ENCODE results near the gene ELAC2.

The ELAC2 gene

GRCh38 chr17:13017655-13018459 lies at the start of gene ELAC2:
TSS of gene ELAC2 (minus strand) at chr17:13018027. CDS start at chr17:13017947, 80 bp downstream.
- peak; percentile 83 to 88 (median 86) for DNase-seq (ENCODE audit: low read depth in 3 of 3, low spot score in 1 of 3)

GRCh38 chr17:13065032-13065431 lies 47.2 kb upstream of the ELAC2 start:
- DNase-seq (ENCODE audit: low read depth in 3 of 3, low spot score in 1 of 3), result no peak

GRCh38 chr17:13055131-13055530 lies 37.3 kb upstream of the ELAC2 start:
- DNase-seq (ENCODE audit: low read depth in 3 of 3, low spot score in 1 of 3), result no peak

GRCh38 chr17:13054666-13055065 lies 36.8 kb upstream of the ELAC2 start:
- DNase-seq (ENCODE audit: low read depth in 3 of 3, low spot score in 1 of 3), result no peak

GRCh38 chr17:13051915-13052314 lies 34.1 kb upstream of the ELAC2 start:
- DNase-seq (ENCODE audit: low read depth in 3 of 3, low spot score in 1 of 3), result no peak

GRCh38 chr17:13047011-13047606 lies 29.3 kb upstream of the ELAC2 start:
- no peak for DNase-seq (ENCODE audit: low read depth in 3 of 3, low spot score in 1 of 3)

- DNase-seq (ENCODE audit: low read depth in 3 of 3, low spot score in 1 of 3), result no peak
Observed at GRCh38 chr17:13046361-13046760, 28.5 kb upstream of the ELAC2 start.

GRCh38 chr17:13044572-13045065 lies 26.8 kb upstream of the ELAC2 start:
- DNase-seq (ENCODE audit: low read depth in 3 of 3, low spot score in 1 of 3), result no peak

GRCh38 chr17:13038931-13039665 lies 21.3 kb upstream of the ELAC2 start:
- no peak for DNase-seq (ENCODE audit: low read depth in 3 of 3, low spot score in 1 of 3)

- DNase-seq (ENCODE audit: low read depth in 3 of 3, low spot score in 1 of 3), result no peak
Observed at GRCh38 chr17:13036751-13037150, 18.9 kb upstream of the ELAC2 start.

- no peak for DNase-seq (ENCODE audit: low read depth in 3 of 3, low spot score in 1 of 3)
Observed at GRCh38 chr17:13035420-13035819, 17.6 kb upstream of the ELAC2 start.

GRCh38 chr17:13031718-13032350 lies 14.0 kb upstream of the ELAC2 start:
- DNase-seq (ENCODE audit: low read depth in 3 of 3, low spot score in 1 of 3), result no peak

- DNase-seq (ENCODE audit: low read depth in 3 of 3, low spot score in 1 of 3), result no peak
Observed at GRCh38 chr17:13030459-13031300, 12.9 kb upstream of the ELAC2 start.

GRCh38 chr17:13030056-13030455 lies 12.2 kb upstream of the ELAC2 start:
- no peak for DNase-seq (ENCODE audit: low read depth in 3 of 3, low spot score in 1 of 3)

GRCh38 chr17:13029340-13029739 lies 11.5 kb upstream of the ELAC2 start:
- no peak for DNase-seq (ENCODE audit: low read depth in 3 of 3, low spot score in 1 of 3)

- DNase-seq (ENCODE audit: low read depth in 3 of 3, low spot score in 1 of 3), result no peak
Observed at GRCh38 chr17:13027246-13027645, 9.4 kb upstream of the ELAC2 start.

- no peak for DNase-seq (ENCODE audit: low read depth in 3 of 3, low spot score in 1 of 3)
Observed at GRCh38 chr17:13025687-13026086, 7.9 kb upstream of the ELAC2 start.

GRCh38 chr17:13025258-13025627 lies 7.4 kb upstream of the ELAC2 start:
- no peak for DNase-seq (ENCODE audit: low read depth in 3 of 3, low spot score in 1 of 3)

- peak; percentile 21 to 53 (median 26) for DNase-seq (ENCODE audit: low read depth in 3 of 3, low spot score in 1 of 3)
Observed at GRCh38 chr17:13024526-13025257, 6.9 kb upstream of the ELAC2 start.

- no peak for DNase-seq (ENCODE audit: low read depth in 3 of 3, low spot score in 1 of 3)
Observed at GRCh38 chr17:13024016-13024415, 6.2 kb upstream of the ELAC2 start.

All from stimulated activated CD4-positive, alpha-beta T cell treated with anti-CD3 and anti-CD28 coated beads, TNF-alpha, amount 100 ng/mL, for 1 hour (primary cell).